Measurements from ENCODE around the gene CHRNA4.

- TF ChIP-seq CTCF (IDR thresholded peaks at IDR 0.05): no peak
- no peak for TF ChIP-seq POLR2A (IDR thresholded peaks at IDR 0.05)
Measured at GRCh38 chr20:63409834-63410435, 48.8 kb upstream of the CHRNA4 start.
